HepG2 (cell line): ENCODE data around the gene PIAS3. TPM values are rescaled to one million over a fixed set of nuclear protein-coding genes. Genes with fewer than 3 reads are reported as not detected.

Source experiments
- ZNF34 ChIP-seq: sonication (generic); formaldehyde crosslinking; IDR thresholded peaks from 2 replicates; pipeline ENCODE4 v1.4.0; 2020; ENCODE audit warnings: mild to moderate bottlenecking, missing genetic modification reagents, borderline replicate concordance
- ZNF496 ChIP-seq: sonication (generic); formaldehyde crosslinking; IDR thresholded peaks from 2 replicates; pipeline ENCODE4 v1.8.1; 2023; ENCODE audit warnings: mild to moderate bottlenecking, moderate library complexity, missing genetic modification reagents; ENCODE audit not compliant: insufficient replicate concordance
- polyA plus RNA-seq, 8 experiments: library from polyadenylated mRNA; depleted of rRNA in 3 of 8; stranded (reverse) in 7 of 8; unstranded in 1 of 8; fragments of >200 nt; fragmentation: Illumina TruSeq in 4 of 8; extraction: Trizol in 4 of 8; gene quantifications; 2 replicates each; pipeline versions ENCODE4 v1.2.1 to v1.2.3, GENCODE V29; 2011 to 2016; ENCODE audit warnings: low read depth in 4 of 8, missing spikeins in 1 of 8, mixed read lengths in 1 of 8; ENCODE audit not compliant: insufficient read depth in 1 of 8
- total RNA-seq, 5 experiments: library from RNA; depleted of rRNA; stranded (reverse); fragments of >200 nt; fragmentation: Illumina TruSeq; extraction: Trizol; gene quantifications; 2 replicates each; pipeline ENCODE4 v1.2.3, GENCODE V29; 2016; ENCODE audit warnings: low read depth in 1 of 5
- TF ChIP-seq, protein P1 (sequence below): sonication (generic); formaldehyde crosslinking; IDR thresholded peaks from 2 replicates; pipeline ENCODE4 v1.4.0; 2020; ENCODE audit warnings: missing genetic modification reagents
- TF ChIP-seq, protein P2 (sequence below): sonication (generic); formaldehyde crosslinking; IDR thresholded peaks from 2 replicates; pipeline ENCODE4 v1.4.0; 2020; ENCODE audit warnings: mild to moderate bottlenecking, missing genetic modification reagents
- TF ChIP-seq, protein P3 (sequence below): sonication (generic); IDR thresholded peaks from 2 replicates; pipeline ENCODE4 v1.6.1; 2016; ENCODE audit warnings: low read depth, borderline replicate concordance
- TF ChIP-seq, protein P4 (sequence below): sonication (generic); formaldehyde crosslinking; IDR thresholded peaks from 2 replicates; pipeline ENCODE4 v1.5.1; 2020; ENCODE audit warnings: mild to moderate bottlenecking, moderate library complexity, missing genetic modification reagents

The PIAS3 gene
- total and polyA plus RNA-seq, 2 of the 13 experiments (the other 11 are each of a cell fraction or from before 2014, with no cell fraction given): 3.7 to 8.0 TPM

DNA sequence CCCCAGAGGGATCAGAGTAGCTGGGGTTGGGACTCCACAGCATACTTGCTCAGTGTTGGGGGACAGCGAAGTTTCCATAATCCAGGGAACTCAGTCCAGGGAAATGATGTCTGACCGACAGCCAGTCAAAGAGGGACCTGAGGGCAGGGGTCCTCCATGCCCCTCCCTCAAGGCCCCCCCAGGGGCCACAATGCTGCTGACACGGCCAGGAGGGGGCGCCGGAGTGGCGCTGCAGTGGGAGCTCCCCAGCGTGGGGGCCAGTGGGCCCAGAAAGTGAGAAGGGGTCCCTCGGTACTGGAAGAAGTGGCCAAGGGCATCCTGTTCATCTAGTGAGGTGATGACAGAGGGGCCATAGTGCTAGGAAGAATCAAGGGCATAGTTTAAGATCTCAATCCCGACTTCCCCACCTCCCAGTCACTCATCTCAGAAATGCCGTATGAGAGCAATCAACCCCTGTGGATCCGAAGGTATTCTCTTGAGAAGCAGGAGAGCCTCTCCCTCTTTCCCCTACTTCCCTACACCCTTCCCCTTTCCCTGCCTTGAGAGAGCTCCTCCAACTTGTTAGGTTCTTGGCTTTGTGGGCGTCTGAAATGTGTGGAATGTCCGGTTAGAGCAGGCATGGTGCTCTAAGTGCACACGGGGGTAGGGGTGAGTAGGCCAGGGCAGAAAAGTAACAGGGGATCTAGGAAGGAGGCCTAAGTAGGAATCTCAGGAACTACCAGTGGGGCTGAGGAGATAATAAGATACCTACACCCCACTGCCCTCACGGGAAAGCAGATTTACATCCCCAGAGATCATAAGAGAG is 9.3 kb downstream of the PIAS3 start (continued):
- TF ChIP-seq, protein P1, sequence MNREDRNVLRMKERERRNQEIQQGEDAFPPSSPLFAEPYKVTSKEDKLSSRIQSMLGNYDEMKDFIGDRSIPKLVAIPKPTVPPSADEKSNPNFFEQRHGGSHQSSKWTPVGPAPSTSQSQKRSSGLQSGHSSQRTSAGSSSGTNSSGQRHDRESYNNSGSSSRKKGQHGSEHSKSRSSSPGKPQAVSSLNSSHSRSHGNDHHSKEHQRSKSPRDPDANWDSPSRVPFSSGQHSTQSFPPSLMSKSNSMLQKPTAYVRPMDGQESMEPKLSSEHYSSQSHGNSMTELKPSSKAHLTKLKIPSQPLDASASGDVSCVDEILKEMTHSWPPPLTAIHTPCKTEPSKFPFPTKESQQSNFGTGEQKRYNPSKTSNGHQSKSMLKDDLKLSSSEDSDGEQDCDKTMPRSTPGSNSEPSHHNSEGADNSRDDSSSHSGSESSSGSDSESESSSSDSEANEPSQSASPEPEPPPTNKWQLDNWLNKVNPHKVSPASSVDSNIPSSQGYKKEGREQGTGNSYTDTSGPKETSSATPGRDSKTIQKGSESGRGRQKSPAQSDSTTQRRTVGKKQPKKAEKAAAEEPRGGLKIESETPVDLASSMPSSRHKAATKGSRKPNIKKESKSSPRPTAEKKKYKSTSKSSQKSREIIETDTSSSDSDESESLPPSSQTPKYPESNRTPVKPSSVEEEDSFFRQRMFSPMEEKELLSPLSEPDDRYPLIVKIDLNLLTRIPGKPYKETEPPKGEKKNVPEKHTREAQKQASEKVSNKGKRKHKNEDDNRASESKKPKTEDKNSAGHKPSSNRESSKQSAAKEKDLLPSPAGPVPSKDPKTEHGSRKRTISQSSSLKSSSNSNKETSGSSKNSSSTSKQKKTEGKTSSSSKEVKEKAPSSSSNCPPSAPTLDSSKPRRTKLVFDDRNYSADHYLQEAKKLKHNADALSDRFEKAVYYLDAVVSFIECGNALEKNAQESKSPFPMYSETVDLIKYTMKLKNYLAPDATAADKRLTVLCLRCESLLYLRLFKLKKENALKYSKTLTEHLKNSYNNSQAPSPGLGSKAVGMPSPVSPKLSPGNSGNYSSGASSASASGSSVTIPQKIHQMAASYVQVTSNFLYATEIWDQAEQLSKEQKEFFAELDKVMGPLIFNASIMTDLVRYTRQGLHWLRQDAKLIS (CRISPR knock-in tag): no peak
- TF ChIP-seq ZNF34 (CRISPR knock-in tag): no peak
- no peak for TF ChIP-seq ZNF496 (CRISPR knock-in tag)
- TF ChIP-seq, protein P2, sequence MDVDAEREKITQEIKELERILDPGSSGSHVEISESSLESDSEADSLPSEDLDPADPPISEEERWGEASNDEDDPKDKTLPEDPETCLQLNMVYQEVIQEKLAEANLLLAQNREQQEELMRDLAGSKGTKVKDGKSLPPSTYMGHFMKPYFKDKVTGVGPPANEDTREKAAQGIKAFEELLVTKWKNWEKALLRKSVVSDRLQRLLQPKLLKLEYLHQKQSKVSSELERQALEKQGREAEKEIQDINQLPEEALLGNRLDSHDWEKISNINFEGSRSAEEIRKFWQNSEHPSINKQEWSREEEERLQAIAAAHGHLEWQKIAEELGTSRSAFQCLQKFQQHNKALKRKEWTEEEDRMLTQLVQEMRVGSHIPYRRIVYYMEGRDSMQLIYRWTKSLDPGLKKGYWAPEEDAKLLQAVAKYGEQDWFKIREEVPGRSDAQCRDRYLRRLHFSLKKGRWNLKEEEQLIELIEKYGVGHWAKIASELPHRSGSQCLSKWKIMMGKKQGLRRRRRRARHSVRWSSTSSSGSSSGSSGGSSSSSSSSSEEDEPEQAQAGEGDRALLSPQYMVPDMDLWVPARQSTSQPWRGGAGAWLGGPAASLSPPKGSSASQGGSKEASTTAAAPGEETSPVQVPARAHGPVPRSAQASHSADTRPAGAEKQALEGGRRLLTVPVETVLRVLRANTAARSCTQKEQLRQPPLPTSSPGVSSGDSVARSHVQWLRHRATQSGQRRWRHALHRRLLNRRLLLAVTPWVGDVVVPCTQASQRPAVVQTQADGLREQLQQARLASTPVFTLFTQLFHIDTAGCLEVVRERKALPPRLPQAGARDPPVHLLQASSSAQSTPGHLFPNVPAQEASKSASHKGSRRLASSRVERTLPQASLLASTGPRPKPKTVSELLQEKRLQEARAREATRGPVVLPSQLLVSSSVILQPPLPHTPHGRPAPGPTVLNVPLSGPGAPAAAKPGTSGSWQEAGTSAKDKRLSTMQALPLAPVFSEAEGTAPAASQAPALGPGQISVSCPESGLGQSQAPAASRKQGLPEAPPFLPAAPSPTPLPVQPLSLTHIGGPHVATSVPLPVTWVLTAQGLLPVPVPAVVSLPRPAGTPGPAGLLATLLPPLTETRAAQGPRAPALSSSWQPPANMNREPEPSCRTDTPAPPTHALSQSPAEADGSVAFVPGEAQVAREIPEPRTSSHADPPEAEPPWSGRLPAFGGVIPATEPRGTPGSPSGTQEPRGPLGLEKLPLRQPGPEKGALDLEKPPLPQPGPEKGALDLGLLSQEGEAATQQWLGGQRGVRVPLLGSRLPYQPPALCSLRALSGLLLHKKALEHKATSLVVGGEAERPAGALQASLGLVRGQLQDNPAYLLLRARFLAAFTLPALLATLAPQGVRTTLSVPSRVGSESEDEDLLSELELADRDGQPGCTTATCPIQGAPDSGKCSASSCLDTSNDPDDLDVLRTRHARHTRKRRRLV: no peak
- TF ChIP-seq, protein P3, sequence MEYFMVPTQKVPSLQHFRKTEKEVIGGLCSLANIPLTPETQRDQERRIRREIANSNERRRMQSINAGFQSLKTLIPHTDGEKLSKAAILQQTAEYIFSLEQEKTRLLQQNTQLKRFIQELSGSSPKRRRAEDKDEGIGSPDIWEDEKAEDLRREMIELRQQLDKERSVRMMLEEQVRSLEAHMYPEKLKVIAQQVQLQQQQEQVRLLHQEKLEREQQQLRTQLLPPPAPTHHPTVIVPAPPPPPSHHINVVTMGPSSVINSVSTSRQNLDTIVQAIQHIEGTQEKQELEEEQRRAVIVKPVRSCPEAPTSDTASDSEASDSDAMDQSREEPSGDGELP: no peak
- TF ChIP-seq, protein P4, sequence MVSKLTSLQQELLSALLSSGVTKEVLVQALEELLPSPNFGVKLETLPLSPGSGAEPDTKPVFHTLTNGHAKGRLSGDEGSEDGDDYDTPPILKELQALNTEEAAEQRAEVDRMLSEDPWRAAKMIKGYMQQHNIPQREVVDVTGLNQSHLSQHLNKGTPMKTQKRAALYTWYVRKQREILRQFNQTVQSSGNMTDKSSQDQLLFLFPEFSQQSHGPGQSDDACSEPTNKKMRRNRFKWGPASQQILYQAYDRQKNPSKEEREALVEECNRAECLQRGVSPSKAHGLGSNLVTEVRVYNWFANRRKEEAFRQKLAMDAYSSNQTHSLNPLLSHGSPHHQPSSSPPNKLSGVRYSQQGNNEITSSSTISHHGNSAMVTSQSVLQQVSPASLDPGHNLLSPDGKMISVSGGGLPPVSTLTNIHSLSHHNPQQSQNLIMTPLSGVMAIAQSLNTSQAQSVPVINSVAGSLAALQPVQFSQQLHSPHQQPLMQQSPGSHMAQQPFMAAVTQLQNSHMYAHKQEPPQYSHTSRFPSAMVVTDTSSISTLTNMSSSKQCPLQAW (CRISPR knock-in tag): no peak
